Measurements from ENCODE around the gene S100A11.

S100A11 gene

GRCh38 chr1:152038871-152039270 lies 2.1 kb upstream of the S100A11 start:
- DNase-seq = no peak

DNA sequence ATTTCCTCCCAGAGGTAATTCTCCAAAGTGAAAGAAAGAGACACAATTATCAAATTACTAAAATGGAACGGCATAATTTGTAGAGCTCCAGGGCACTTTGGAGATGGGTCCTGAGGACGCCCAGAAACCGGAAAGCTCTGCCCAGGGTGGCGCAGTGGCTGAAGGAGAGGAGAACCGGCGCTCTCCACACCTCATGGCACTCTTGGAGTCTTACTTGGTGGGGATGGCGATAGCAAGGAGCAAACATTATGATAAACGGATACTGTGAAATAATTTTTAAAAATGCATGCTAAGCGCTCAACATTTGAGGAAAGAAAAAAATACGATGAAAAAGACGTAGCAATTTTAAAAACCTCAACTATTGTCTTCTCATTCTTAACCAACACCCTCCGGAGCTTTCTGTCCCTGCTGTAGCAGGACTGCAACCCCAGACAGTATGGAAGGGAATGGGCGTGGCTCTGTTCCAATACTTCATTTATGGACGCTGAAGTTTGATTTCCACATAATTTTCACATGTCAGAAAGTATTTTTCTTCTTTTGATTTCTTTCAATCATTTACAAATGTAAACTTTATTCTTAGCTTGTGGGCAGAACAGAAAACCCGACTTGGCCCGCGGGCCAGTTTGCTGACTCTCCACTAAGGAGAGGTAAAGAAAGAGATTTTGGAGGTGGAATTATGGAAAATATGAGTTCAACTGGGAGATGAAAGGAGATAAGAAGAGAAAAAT lies 1.1 kb downstream of the S100A11 start:
- no peak for DNase-seq

GRCh38 chr1:152034654-152035538 lies 1.9 kb downstream of the S100A11 start:
- DNase-seq = peak; percentile 76

GRCh38 chr1:152034324-152034653 lies 2.5 kb downstream of the S100A11 start:
- DNase-seq = no peak

- DNase-seq = no peak
Measured at GRCh38 chr1:152029929-152030211, 6.9 kb downstream of the S100A11 start.

- DNase-seq = no peak
Measured at GRCh38 chr1:152029144-152029928, 7.5 kb downstream of the S100A11 start.

DNA sequence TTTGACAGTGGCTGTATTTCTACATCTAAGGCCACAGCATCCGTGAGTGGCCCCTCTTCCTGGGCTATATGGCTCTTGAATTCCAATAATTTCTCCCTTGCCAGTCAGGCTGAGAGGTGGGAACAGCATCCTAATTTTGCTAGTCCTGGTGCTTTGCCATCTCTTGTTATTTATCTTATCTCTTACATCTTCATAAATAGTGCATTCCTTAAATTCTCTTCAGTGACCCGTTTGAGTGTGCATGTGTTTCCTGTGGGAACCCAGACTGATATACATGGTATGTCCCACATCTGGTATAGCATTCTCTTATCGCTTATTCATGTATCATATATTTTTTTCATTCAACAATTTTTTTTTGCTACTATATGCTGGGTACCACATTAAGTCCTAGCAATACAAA lies 9.9 kb downstream of the S100A11 start:
- no peak for DNase-seq

GRCh38 chr1:152024223-152024622 lies 12.6 kb downstream of the S100A11 start:
- DNase-seq = no peak

GRCh38 chr1:152023221-152023620 lies 13.6 kb downstream of the S100A11 start:
- DNase-seq = no peak

GRCh38 chr1:152022474-152022873 lies 14.3 kb downstream of the S100A11 start:
- DNase-seq = no peak

DNA sequence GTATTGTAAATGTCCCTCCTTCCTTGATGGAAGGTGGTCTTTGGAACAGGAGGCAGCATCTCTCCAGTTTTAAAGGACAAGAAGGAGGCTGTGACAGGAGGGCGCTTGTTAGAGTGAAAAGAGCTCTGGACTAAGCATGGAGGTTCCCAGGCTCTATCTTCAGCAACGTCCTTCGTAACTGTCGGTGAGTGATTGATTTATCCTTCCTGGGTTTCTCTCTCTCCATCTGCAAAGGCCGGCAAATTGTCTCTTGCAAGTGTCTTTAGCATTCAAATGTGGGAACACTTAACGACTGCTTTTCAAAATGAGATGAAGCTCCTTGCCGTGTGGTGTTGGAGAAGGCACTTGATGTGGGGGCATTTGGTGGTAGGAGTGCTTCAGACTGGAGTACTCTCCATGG lies 15.2 kb downstream of the S100A11 start:
- DNase-seq = no peak

GRCh38 chr1:152020849-152021248 lies 16.0 kb downstream of the S100A11 start:
- DNase-seq = no peak

DNA sequence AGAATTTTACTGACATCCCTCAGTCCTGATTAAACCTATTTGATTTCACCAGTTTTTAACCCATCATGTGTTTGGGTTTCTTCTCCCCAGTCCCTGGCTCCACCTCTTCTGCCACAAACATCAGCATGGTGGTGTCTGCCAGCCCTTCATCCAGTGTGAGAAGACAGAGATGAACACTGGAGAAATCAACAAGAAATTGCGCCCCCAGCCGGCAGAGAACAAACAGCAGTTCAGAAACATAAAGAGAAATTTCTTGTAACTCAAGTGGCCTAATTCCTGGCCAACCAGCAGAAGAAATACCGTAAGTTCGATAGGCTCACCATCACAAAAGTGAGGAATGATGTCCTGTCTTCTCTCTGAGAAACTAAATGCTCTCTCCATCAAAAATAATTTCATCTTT lies 18.3 kb downstream of the S100A11 start:
- peak; percentile 32 for DNase-seq

- no peak for DNase-seq
Measured at GRCh38 chr1:152015766-152016165, 21.0 kb downstream of the S100A11 start.

DNA sequence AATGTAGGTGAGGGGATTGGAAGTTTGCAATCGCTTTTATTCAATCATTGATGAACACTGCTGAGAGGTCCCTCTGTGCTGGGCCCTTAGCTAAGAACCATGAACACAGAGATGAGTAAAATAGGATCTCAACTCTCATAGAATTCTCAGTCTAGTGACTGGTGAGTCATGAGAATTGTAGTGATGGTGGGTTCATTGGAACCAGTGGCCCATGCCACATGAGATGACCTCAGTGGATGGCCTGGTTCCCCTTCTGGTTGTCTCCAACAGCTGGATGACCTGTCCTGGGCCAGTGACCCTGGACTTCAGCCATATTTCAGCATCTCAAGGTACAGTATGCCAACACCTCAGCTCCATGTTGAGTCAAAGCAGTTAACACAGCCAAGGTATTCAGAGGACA lies 21.9 kb downstream of the S100A11 start:
- DNase-seq = no peak

DNA sequence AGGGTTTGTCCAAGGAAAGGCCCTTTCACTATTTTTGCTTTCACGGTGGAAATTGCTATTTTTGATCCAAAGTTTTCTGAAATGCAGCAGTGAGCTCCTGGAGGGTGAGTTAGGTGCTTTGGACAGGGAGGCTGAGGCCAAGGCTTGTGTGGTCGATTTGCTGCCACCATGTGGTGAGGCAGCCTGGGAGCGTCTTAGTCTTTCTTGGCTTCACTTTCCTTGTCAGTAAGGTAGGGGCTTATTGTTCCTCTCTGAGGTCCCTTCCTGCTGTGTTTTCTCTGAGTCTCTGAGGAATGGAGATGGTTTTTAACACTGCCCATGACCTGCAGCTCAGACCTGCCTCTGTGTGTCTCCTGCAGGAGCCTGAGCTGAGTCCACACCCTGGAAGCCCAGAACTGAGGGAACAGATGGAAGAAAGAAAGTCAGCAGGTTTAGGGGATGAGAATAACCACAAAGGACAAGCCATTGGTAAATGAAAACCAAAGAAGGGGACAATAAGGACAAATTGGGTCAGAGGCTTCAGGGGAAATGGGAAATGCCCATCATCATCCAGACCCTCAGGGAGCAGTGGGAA lies 23.1 kb downstream of the S100A11 start:
- peak; percentile 77 for DNase-seq

GRCh38 chr1:152009691-152010090 lies 27.1 kb downstream of the S100A11 start:
- DNase-seq = no peak

- DNase-seq = no peak
Measured at GRCh38 chr1:152007047-152007446, 29.8 kb downstream of the S100A11 start.

GRCh38 chr1:152005360-152005912 lies 31.4 kb downstream of the S100A11 start:
- DNase-seq = no peak

- DNase-seq = peak; percentile 24
Measured at GRCh38 chr1:152003846-152004442, 32.9 kb downstream of the S100A11 start.

DNA sequence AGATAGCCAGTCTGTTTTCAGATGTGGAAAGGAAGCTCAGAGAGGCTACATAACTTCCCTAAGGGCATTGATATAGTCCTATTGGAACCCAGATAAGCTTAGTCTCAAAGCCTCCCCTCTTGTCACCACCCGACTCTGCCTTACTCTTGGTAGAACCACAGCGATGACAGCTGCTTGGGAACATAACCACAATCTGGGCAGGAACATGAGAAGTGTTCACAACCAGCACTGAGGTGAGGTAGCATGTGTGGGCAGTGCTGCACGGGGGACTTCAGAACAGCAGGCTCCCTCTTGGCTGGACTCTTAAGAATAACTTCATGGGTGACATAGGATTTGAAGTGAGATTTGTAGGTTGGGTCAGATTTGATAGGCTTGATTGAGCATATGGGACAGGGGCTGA lies 33.8 kb downstream of the S100A11 start:
- peak; percentile 17 for DNase-seq

All from NCI-H82 (cell line).